IMR-90 (cell line): ENCODE results near the gene AXIN1. TPM values are rescaled to one million over a fixed set of nuclear protein-coding genes. Genes with fewer than 3 reads are reported as not detected.

Experiments used
- ATAC-seq: fragments of 200-7000 bp; cut with Tn5 transposase; 2 replicates; pipeline ENCODE4 v1.9.1; 2020; ENCODE audit warnings: low read depth, mild to moderate bottlenecking, moderate library complexity
- BruUV-seq: library from RNA; stranded (reverse); fragments of 400-500 nt; replicated peaks from 2 replicates; lab custom pipeline; 2021; lab: Mats Ljungman, UMichigan
- CTCF ChIA-PET: fragments of 300-600 bp; formaldehyde crosslinking; extraction: SDS; loops from one replicate; lab custom pipeline; 2021; ENCODE audit warnings: antibody characterized with exemption; lab: Yijun Ruan, JAX
- POLR2A ChIA-PET: fragments of 300-600 bp; sonication (Branson Sonifier 250); formaldehyde crosslinking; loops from one replicate; lab custom pipeline; 2022; ENCODE audit warnings: antibody characterized with exemption; ENCODE audit not compliant: unreplicated experiment; lab: Charles Lee
- DNase-seq: peaks from one replicate; pipeline ENCODE4 v3.0.0; 2013
- H2AFZ ChIP-seq: replicated peaks from 2 replicates; pipeline ENCODE3; 2013; ENCODE audit warnings: low read length, mild to moderate bottlenecking; ENCODE audit not compliant: poor library complexity
- H2AK5ac ChIP-seq: 2 replicates; pipeline ENCODE4 v1.6.1; 2013; ENCODE audit warnings: low read depth, low read length, inconsistent platforms
- H2AK9ac ChIP-seq: replicated peaks from 2 replicates; pipeline ENCODE3; 2013; ENCODE audit warnings: mild to moderate bottlenecking, low read depth, low read length, moderate library complexity; ENCODE audit not compliant: poor library complexity
- H2BK120ac ChIP-seq: 2 replicates; pipeline ENCODE4 v1.6.1; 2013; ENCODE audit warnings: low read depth, low read length, inconsistent platforms
- H2BK15ac ChIP-seq: 3 replicates; pipeline ENCODE4 v1.6.1; 2013; ENCODE audit warnings: low read depth, low read length, inconsistent platforms
- H2BK20ac ChIP-seq: 2 replicates; pipeline ENCODE4 v1.6.1; 2013; ENCODE audit warnings: low read depth, mild to moderate bottlenecking, inconsistent platforms, low read length, moderate library complexity
- H2BK5ac ChIP-seq: 2 replicates; pipeline ENCODE4 v1.6.1; 2013; ENCODE audit warnings: mild to moderate bottlenecking, low read depth, low read length, inconsistent platforms; ENCODE audit not compliant: poor library complexity, severe bottlenecking
- H3K14ac ChIP-seq: replicated peaks from 2 replicates; pipeline ENCODE4 v1.6.1; 2013; ENCODE audit warnings: low read depth, low read length, inconsistent platforms
- H3K18ac ChIP-seq: 2 replicates; pipeline ENCODE4 v1.6.1; 2013; ENCODE audit warnings: low read depth, low read length, control low read depth
- H3K23ac ChIP-seq: 2 replicates; pipeline ENCODE4 v1.6.1; 2013; ENCODE audit warnings: low read depth, low read length, inconsistent platforms
- H3K27ac ChIP-seq: 2 replicates; pipeline ENCODE4 v1.5.1; 2013; ENCODE audit warnings: mild to moderate bottlenecking, control low read depth, low read length; ENCODE audit not compliant: insufficient read depth
- H3K27me3 ChIP-seq: 2 replicates; pipeline ENCODE4 v1.6.1; 2013; ENCODE audit warnings: low read length; ENCODE audit not compliant: control insufficient read depth, insufficient read depth
- H3K36me3 ChIP-seq: 2 replicates; pipeline ENCODE4 v1.6.1; 2013; ENCODE audit warnings: low read length, mixed read lengths; ENCODE audit not compliant: control insufficient read depth, insufficient read depth
- H3K4ac ChIP-seq: 2 replicates; pipeline ENCODE4 v1.6.1; 2013; ENCODE audit warnings: low read depth, low read length, inconsistent platforms
- H3K4me1 ChIP-seq: 2 replicates; pipeline ENCODE4 v1.6.1; 2013; ENCODE audit warnings: low read length, mixed read lengths; ENCODE audit not compliant: control insufficient read depth, insufficient read depth
- H3K4me2 ChIP-seq: 2 replicates; pipeline ENCODE4 v1.6.1; 2013; ENCODE audit warnings: low read depth, mild to moderate bottlenecking, control low read depth, low read length, moderate library complexity
- H3K4me3 ChIP-seq: 2 replicates; pipeline ENCODE4 v1.5.1; 2013; ENCODE audit warnings: low read depth, mild to moderate bottlenecking, control low read depth, low read length, moderate library complexity; ENCODE audit not compliant: insufficient read depth
- H3K56ac ChIP-seq: 2 replicates; pipeline ENCODE4 v1.6.1; 2013; ENCODE audit warnings: low read length, inconsistent platforms; ENCODE audit not compliant: insufficient read depth; ENCODE audit errors: extremely low read depth
- H3K79me1 ChIP-seq, 2 experiments: 2 replicates each; pipeline ENCODE4 v1.6.1; 2013; ENCODE audit warnings: low read length in 2 of 2, inconsistent platforms in 1 of 2, low read depth in 1 of 2
- H3K9ac ChIP-seq: 2 replicates; pipeline ENCODE4 v1.6.1; 2013; ENCODE audit warnings: low read depth, low read length, control low read depth
- H3K9me1 ChIP-seq: 2 replicates; pipeline ENCODE4 v1.6.1; 2013; ENCODE audit warnings: low read length, inconsistent platforms; ENCODE audit not compliant: insufficient read depth
- H3K9me3 ChIP-seq: 2 replicates; pipeline ENCODE4 v1.6.1; 2013; ENCODE audit warnings: low read length; ENCODE audit not compliant: control insufficient read depth, insufficient read depth
- H4K20me1 ChIP-seq: 2 replicates; pipeline ENCODE4 v1.6.1; 2013; ENCODE audit warnings: low read length, inconsistent platforms; ENCODE audit not compliant: insufficient read depth
- H4K5ac ChIP-seq: 2 replicates; pipeline ENCODE4 v1.6.1; 2013; ENCODE audit warnings: mild to moderate bottlenecking, low read depth, low read length, control low read depth
- H4K8ac ChIP-seq, 2 experiments: 2 replicates each; pipeline ENCODE4 v1.6.1; 2013; ENCODE audit warnings: low read depth in 2 of 2, low read length in 2 of 2, control low read depth in 1 of 2, inconsistent platforms in 1 of 2
- H4K91ac ChIP-seq: 2 replicates; pipeline ENCODE4 v1.6.1; 2013; ENCODE audit warnings: low read depth, low read length, inconsistent platforms; ENCODE audit not compliant: insufficient read depth
- BHLHE40 ChIP-seq: fragments of 150-350 bp; IDR thresholded peaks from 2 replicates; pipeline ENCODE4 v1.6.1; 2016; ENCODE audit warnings: mild to moderate bottlenecking, low read depth, low read length
- CEBPB ChIP-seq: IDR thresholded peaks from 2 replicates; pipeline ENCODE4 v1.6.1; 2012; ENCODE audit warnings: low read depth, low read length, improper control_type of control experiment
- CHD1 ChIP-seq: IDR thresholded peaks from 2 replicates; pipeline ENCODE4 v1.6.1; 2012; ENCODE audit warnings: low read depth, low read length, improper control_type of control experiment
- CTCF ChIP-seq: conservative IDR thresholded peaks from 2 replicates; pipeline ENCODE4 v1.5.1; 2012; ENCODE audit warnings: mild to moderate bottlenecking, low read depth, low read length, improper control_type of control experiment
- ELK1 ChIP-seq: fragments of 150-350 bp; IDR thresholded peaks from 2 replicates; pipeline ENCODE4 v1.6.1; 2016; ENCODE audit warnings: low read depth, mild to moderate bottlenecking, low read length, moderate library complexity, borderline replicate concordance
- FOS ChIP-seq: fragments of 150-350 bp; IDR thresholded peaks from 2 replicates; pipeline ENCODE4 v1.6.1; 2016; ENCODE audit warnings: low read depth, low read length
- MAFK ChIP-seq: IDR thresholded peaks from 2 replicates; pipeline ENCODE4 v1.6.1; 2012; ENCODE audit warnings: low read depth, low read length, improper control_type of control experiment
- MXI1 ChIP-seq: IDR thresholded peaks from 2 replicates; pipeline ENCODE4 v1.6.1; 2012; ENCODE audit warnings: low read depth, mild to moderate bottlenecking, low read length, moderate library complexity, borderline replicate concordance
- POLR2A ChIP-seq: IDR thresholded peaks from 2 replicates; pipeline ENCODE4 v1.6.1; 2012; ENCODE audit warnings: mild to moderate bottlenecking, low read depth, low read length
- RCOR1 ChIP-seq: IDR thresholded peaks from 2 replicates; pipeline ENCODE4 v1.6.1; 2012; ENCODE audit warnings: mild to moderate bottlenecking, low read length, improper control_type of control experiment; ENCODE audit not compliant: insufficient replicate concordance
- RFX5 ChIP-seq: IDR thresholded peaks from 2 replicates; pipeline ENCODE4 v1.8.0; 2012; ENCODE audit warnings: low read depth, mild to moderate bottlenecking, low read length, moderate library complexity
- SMC3 ChIP-seq: fragments of 150-350 bp; IDR thresholded peaks from 2 replicates; pipeline ENCODE4 v1.6.1; 2016; ENCODE audit warnings: low read depth, mild to moderate bottlenecking, antibody characterized with exemption, low read length, moderate library complexity
- USF2 ChIP-seq: fragments of 150-350 bp; IDR thresholded peaks from 2 replicates; pipeline ENCODE4 v1.6.1; 2017; ENCODE audit warnings: mild to moderate bottlenecking, antibody characterized with exemption, low read length, low read depth
- WGBS, 2 experiments: methylation state at CpG; one replicate each; pipeline versions ENCODE4 v1.1.5 to v1.1.7; 2013; ENCODE audit warnings: missing lambda C conversion rate in 2 of 2; ENCODE audit not compliant: insufficient read length in 1 of 2; ENCODE audit errors: extremely low coverage in 2 of 2; 5-methylcytosine and 5-hydroxymethylcytosine counted together
- dilution Hi-C: fragments of 300-500 bp; cut with HindIII; formaldehyde crosslinking; loops from one replicate; pipeline ENCODE4 v1.14.3; 2018; ENCODE audit warnings: low sequenced_read_pairs; ENCODE audit not compliant: unreplicated experiment
- in situ Hi-C: fragments of 300-500 bp; cut with MboI; formaldehyde crosslinking; loops from 3 replicates; pipeline ENCODE4 v1.14.3; 2019; ENCODE audit warnings: low sequenced_read_pairs, inconsistent platforms, mixed read lengths
- intact Hi-C: fragments of 100-400 bp; cut with micrococcal nuclease; formaldehyde crosslinking; loops from 2 replicates; pipeline ENCODE4 v1.10.0; 2022
- polyA plus RNA-seq, 3 experiments: library from polyadenylated mRNA; depleted of rRNA; stranded (reverse); fragments of >200 nt; gene quantifications; 2 replicates each; pipeline ENCODE4 v1.2.3, GENCODE V29; 2012; ENCODE audit warnings: low replicate concordance in 1 of 3
- total RNA-seq: library from RNA; depleted of rRNA; stranded (reverse); fragments of >200 nt; gene quantifications from 2 replicates; pipeline ENCODE4 v1.2.3, GENCODE V29; 2012

AXIN1 gene
- total and polyA plus RNA-seq, 2 of the 4 experiments (the other 2 are of a cell fraction): 10.9 to 14.2 TPM

- TF ChIP-seq BHLHE40: no peak
- no peak for TF ChIP-seq CHD1
- no peak for TF ChIP-seq CEBPB
Observed at GRCh38 chr16:351804-352520, 561 bp downstream of the AXIN1 start (continued).

GRCh38 chr16:350203-350602 is 2.3 kb downstream of the AXIN1 start:
- Histone ChIP-seq H4K91ac (no peak overlapping the region), H2AK9ac (no peak overlapping the region), H2AK5ac (no peak overlapping the region), H3K9ac (no peak overlapping the region), H2AFZ (no peak overlapping the region), H3K9me3 (no peaks in the 10 kb centered on the region), H2BK120ac (no peak overlapping the region), H3K4me3 (no peak overlapping the region), H4K5ac (no peak overlapping the region), H4K8ac (no peak overlapping the region), H2BK20ac (no peak overlapping the region), H2BK5ac (no peak overlapping the region), H3K4me1 (peaks cover 11% of the 10 kb centered on the region), H3K9me1 (peaks cover 14% of the 10 kb centered on the region), H3K56ac (no peak overlapping the region), H2BK15ac (no peak overlapping the region), H3K27ac (no peak overlapping the region), H3K27me3 (no peaks in the 10 kb centered on the region), H3K23ac (no peak overlapping the region), H3K79me1 (peaks cover 42 to 63% of the 10 kb centered on the region in 2 experiments), H4K20me1 (peaks cover 44% of the 10 kb centered on the region), H3K36me3 (peaks cover 14% of the 10 kb centered on the region), H3K14ac (no peak overlapping the region), H3K18ac (no peak overlapping the region), H3K4me2 (no peak overlapping the region), H3K4ac (no peak overlapping the region)
- DNase-seq (no peak), ATAC-seq (no peak)
- dilution Hi-C loops: no loop called here
- CTCF ChIA-PET: no interaction called here
- intact Hi-C loops: no loop called here
- in situ Hi-C loops: no loop called here
- WGBS, 2 experiments: 83% methylated on average over 1 of the region's 8 CpGs; no CpG with 5 or more reads in 1 of the 2 experiments
- POLR2A ChIA-PET: interaction anchor here (0.6 kb wide), 1 partner anchor 279 kb away, joined by 3 read pairs; no protein-coding TSS in a partner anchor
- TSS peak; percentile 33 for BruUV-seq
- no peak for TF ChIP-seq RFX5
- TF ChIP-seq POLR2A: no peak
- TF ChIP-seq CTCF: no peak
- TF ChIP-seq CEBPB: no peak
- TF ChIP-seq ELK1: no peak
- TF ChIP-seq FOS: no peak
- no peak for TF ChIP-seq MAFK
- no peak for TF ChIP-seq BHLHE40
- TF ChIP-seq RCOR1: no peak
- no peak for TF ChIP-seq USF2
- TF ChIP-seq MXI1: no peak
- TF ChIP-seq SMC3: no peak
